ENCODE data around the gene FXYD1. TPM values are rescaled to one million over a fixed set of nuclear protein-coding genes. Genes with fewer than 3 reads are reported as not detected.

Gene FXYD1
- polyA plus RNA-seq, 2 of the 4 experiments (the other 2 are of a cell fraction), result not detected

GRCh38 chr19:35156673-35157014, 18.0 kb downstream of the FXYD1 start (continued):
- TF ChIP-seq, protein P1, sequence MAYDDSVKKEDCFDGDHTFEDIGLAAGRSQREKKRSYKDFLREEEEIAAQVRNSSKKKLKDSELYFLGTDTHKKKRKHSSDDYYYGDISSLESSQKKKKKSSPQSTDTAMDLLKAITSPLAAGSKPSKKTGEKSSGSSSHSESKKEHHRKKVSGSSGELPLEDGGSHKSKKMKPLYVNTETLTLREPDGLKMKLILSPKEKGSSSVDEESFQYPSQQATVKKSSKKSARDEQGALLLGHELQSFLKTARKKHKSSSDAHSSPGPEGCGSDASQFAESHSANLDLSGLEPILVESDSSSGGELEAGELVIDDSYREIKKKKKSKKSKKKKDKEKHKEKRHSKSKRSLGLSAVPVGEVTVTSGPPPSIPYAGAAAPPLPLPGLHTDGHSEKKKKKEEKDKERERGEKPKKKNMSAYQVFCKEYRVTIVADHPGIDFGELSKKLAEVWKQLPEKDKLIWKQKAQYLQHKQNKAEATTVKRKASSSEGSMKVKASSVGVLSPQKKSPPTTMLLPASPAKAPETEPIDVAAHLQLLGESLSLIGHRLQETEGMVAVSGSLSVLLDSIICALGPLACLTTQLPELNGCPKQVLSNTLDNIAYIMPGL (CRISPR knock-in tag; IDR thresholded peaks at IDR 0.05; ENCODE audit: borderline replicate concordance), result no peak

DNA sequence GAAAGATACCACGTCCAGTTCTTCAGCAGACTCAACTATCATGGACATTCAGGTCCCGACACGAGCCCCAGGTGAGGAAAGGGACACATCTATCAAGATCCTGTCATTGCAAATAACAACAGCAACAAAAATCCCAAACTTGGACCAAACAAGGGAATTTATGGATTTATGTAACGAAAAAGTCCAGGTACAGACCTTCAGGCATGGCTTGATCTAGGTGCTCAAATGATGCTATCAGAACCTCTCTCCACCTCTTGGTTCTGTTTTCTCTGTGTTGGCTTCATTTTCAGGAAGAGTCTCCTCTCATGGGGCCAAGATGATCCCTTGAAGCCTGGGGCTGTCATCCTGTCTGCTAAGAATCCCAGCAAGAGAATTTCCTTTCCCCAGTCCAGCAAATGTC, 18.8 kb downstream of the FXYD1 start:
- POLR2A ChIA-PET, result no interaction called here
- no peak overlapping the region for H3K4me3 ChIP-seq
- TF ChIP-seq KDM5A (IDR thresholded peaks at IDR 0.05) (no peak), USF2 (IDR thresholded peaks at IDR 0.05) (no peak), NR3C1 (IDR thresholded peaks at IDR 0.05) (no peak), FOSL2 (IDR thresholded peaks at IDR 0.05) (no peak), FOSL2 (CRISPR knock-in tag; IDR thresholded peaks at IDR 0.05) (no peak), JUN (IDR thresholded peaks at IDR 0.05) (no peak), BCL3 (IDR thresholded peaks at IDR 0.05) (no peak), BHLHE40 (IDR thresholded peaks at IDR 0.05; ENCODE audit: low read depth, low read length) (no peak), ZFP36 (IDR thresholded peaks at IDR 0.05; ENCODE audit: borderline replicate concordance, partially characterized antibody) (no peak)
- TF ChIP-seq, protein P2, sequence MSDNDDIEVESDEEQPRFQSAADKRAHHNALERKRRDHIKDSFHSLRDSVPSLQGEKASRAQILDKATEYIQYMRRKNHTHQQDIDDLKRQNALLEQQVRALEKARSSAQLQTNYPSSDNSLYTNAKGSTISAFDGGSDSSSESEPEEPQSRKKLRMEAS (IDR thresholded peaks at IDR 0.05), result no peak
- TF ChIP-seq, protein P3, sequence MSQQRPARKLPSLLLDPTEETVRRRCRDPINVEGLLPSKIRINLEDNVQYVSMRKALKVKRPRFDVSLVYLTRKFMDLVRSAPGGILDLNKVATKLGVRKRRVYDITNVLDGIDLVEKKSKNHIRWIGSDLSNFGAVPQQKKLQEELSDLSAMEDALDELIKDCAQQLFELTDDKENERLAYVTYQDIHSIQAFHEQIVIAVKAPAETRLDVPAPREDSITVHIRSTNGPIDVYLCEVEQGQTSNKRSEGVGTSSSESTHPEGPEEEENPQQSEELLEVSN (IDR thresholded peaks at IDR 0.05; ENCODE audit: borderline replicate concordance, low read depth), result no peak
- TF ChIP-seq, protein P4, sequence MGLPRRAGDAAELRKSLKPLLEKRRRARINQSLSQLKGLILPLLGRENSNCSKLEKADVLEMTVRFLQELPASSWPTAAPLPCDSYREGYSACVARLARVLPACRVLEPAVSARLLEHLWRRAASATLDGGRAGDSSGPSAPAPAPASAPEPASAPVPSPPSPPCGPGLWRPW (IDR thresholded peaks at IDR 0.05), result no peak
- H3K27ac ChIP-seq, result no peak overlapping the region
- peaks cover 7% of the 10 kb centered on the region; the same call in 2 of the 3 replicates for H3K9me3 ChIP-seq
- ATAC-seq, result no peak
- FAIRE-seq, result peak; percentile 72
- 93% methylated on average over 4 of the region's 4 CpGs for WGBS (ENCODE audit: missing lambda C conversion rate)
- no peak for DNase-seq (ENCODE audit: low read depth in 1 of 2, low spot score in 1 of 2)
- peaks cover 9% of the 10 kb centered on the region; the same call in 1 of the 3 replicates for H3K4me1 ChIP-seq
- no peak overlapping the region for H3K4me2 ChIP-seq
- CTCF ChIA-PET, result interaction anchor here (1.8 to 13.8 kb wide), 2 partner anchors 12 to 91 kb away, joined by 4 to 163 read pairs; partner anchors contain the start of gene FXYD7

GRCh38 chr19:35159606-35160005, 21.0 kb downstream of the FXYD1 start:
- 91% methylated on average over 8 of the region's 8 CpGs for WGBS (ENCODE audit: missing lambda C conversion rate)
- H3K4me2 ChIP-seq, result no peak overlapping the region
- POLR2A ChIA-PET, result no interaction called here

More at GRCh38 chr19:35159606-35160005, 21.0 kb downstream of the FXYD1 start:
- Histone ChIP-seq H3K9me3 (peaks cover 28% of the 10 kb centered on the region), H3K4me1 (peaks cover 5% of the 10 kb centered on the region; the same call in 1 of the 3 replicates), H3K4me3 (no peak overlapping the region), H3K27ac (no peak overlapping the region)
- DNase-seq (ENCODE audit: low read depth in 1 of 2, low spot score in 1 of 2) (no peak), ATAC-seq (no peak), FAIRE-seq (peak; percentile 39)
- CTCF ChIA-PET, result interaction anchor here (0.6 to 13.8 kb wide), 4 partner anchors 13 to 282 kb away, joined by 3 to 163 read pairs (median 8); partner anchors contain the start of gene FXYD7
- TF ChIP-seq FOSL2 (IDR thresholded peaks at IDR 0.05), result no peak
- no peak for TF ChIP-seq FOSL2 (CRISPR knock-in tag; IDR thresholded peaks at IDR 0.05)
- TF ChIP-seq, protein P5, sequence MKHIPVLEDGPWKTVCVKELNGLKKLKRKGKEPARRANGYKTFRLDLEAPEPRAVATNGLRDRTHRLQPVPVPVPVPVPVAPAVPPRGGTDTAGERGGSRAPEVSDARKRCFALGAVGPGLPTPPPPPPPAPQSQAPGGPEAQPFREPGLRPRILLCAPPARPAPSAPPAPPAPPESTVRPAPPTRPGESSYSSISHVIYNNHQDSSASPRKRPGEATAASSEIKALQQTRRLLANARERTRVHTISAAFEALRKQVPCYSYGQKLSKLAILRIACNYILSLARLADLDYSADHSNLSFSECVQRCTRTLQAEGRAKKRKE (CRISPR knock-in tag; IDR thresholded peaks at IDR 0.05; ENCODE audit: low read depth), result no peak
- no peak for TF ChIP-seq SMC3 (IDR thresholded peaks at IDR 0.05)
- TF ChIP-seq MAFK (IDR thresholded peaks at IDR 0.05; ENCODE audit: partially characterized antibody), result no peak
- TF ChIP-seq NPAS2 (CRISPR knock-in tag; IDR thresholded peaks at IDR 0.05; ENCODE audit: borderline replicate concordance), result no peak
- no peak for TF ChIP-seq ZSCAN20 (CRISPR knock-in tag; IDR thresholded peaks at IDR 0.05)
- TF ChIP-seq HOXA7 (CRISPR knock-in tag; IDR thresholded peaks at IDR 0.05), result no peak
- TF ChIP-seq MAZ (IDR thresholded peaks at IDR 0.05; ENCODE audit: borderline replicate concordance, low read depth, low read length), result no peak
- TF ChIP-seq, protein P1 (CRISPR knock-in tag; IDR thresholded peaks at IDR 0.05; ENCODE audit: borderline replicate concordance), result no peak
- no peak for TF ChIP-seq ESRRA (IDR thresholded peaks at IDR 0.05; ENCODE audit: borderline replicate concordance, low read length)
- TF ChIP-seq TFCP2L1 (CRISPR knock-in tag; IDR thresholded peaks at IDR 0.05), result no peak
- TF ChIP-seq HDAC2 (IDR thresholded peaks at IDR 0.05), result no peak
- TF ChIP-seq, protein P4 (IDR thresholded peaks at IDR 0.05), result no peak

Measured in A549 (cell line).